Muscle of leg (tissue), 16 donors: ENCODE data around the gene ADGRL3. TPM values are rescaled to one million over a fixed set of nuclear protein-coding genes. Genes with fewer than 3 reads are reported as not detected.

Experiments used
- DNase-seq: peaks from one replicate; pipeline ENCODE4 v3.0.0; 2013
- H3K27ac ChIP-seq: one replicate; pipeline ENCODE4 v1.5.1; 2013; ENCODE audit warnings: mild to moderate bottlenecking, low read length, control low read depth
- H3K27me3 ChIP-seq: one replicate; pipeline ENCODE4 v1.6.1; 2013; ENCODE audit warnings: low read length; ENCODE audit not compliant: control insufficient read depth, insufficient read depth
- H3K36me3 ChIP-seq: one replicate; pipeline ENCODE4 v1.6.1; 2013; ENCODE audit warnings: low read length; ENCODE audit not compliant: control insufficient read depth, insufficient read depth
- H3K4me1 ChIP-seq: one replicate; pipeline ENCODE4 v1.6.1; 2013; ENCODE audit warnings: low read length; ENCODE audit not compliant: control insufficient read depth, insufficient read depth
- H3K4me3 ChIP-seq: one replicate; pipeline ENCODE4 v1.5.1; 2013; ENCODE audit warnings: low read length, control low read depth
- H3K9me3 ChIP-seq: replicated peaks from 2 replicates; pipeline ENCODE4 v1.6.1; 2013; ENCODE audit warnings: low read depth, low read length; ENCODE audit not compliant: control insufficient read depth
- WGBS: methylation state at CpG from one replicate; pipeline ENCODE4 v1.1.5; 2013; ENCODE audit warnings: missing lambda C conversion rate; ENCODE audit not compliant: insufficient coverage; 5-methylcytosine and 5-hydroxymethylcytosine counted together
- long read RNA-seq, 11 donors: transcript quantifications; one replicate each; lab custom pipeline, GENCODE V29; 2026
- polyA plus RNA-seq, 8 donors: library from polyadenylated mRNA; unstranded; fragments of 120-200 nt; gene quantifications; one replicate each; pipeline versions ENCODE4 v1.2.1 to v1.2.3, GENCODE V29; 2013; ENCODE audit warnings: inconsistent platforms in 1 of 8, low replicate concordance in 1 of 8; ENCODE audit not compliant: insufficient read length in 8 of 8, insufficient read depth in 1 of 8
- total RNA-seq: library from RNA; stranded (reverse); fragments of 120-200 nt; gene quantifications from one replicate; pipeline ENCODE4 v1.2.4, GENCODE V29; 2013

Gene ADGRL3
- total RNA-seq, result 40.7 TPM
- 10 to 100 TPM; 11.8 to 33.2 (median 23.9) TPM for polyA plus RNA-seq
- long read RNA-seq, donor 1, result 0 reads
- long read RNA-seq, donor 2, result 0 reads
- long read RNA-seq, donor 3, result 0 reads
- long read RNA-seq, donor 4, result 0 reads
- long read RNA-seq, donor 5, result 0 reads
- long read RNA-seq, donor 6, result 0 reads
- long read RNA-seq, donor 7, result 0 reads
- long read RNA-seq, donor 8, result 0 reads
- long read RNA-seq, donor 9, result 0 reads
- long read RNA-seq, donor 10, result 0 reads
- long read RNA-seq, donor 11, result 0 reads

- Histone ChIP-seq H3K4me3 (peak within 1 kb of the TSS; percentile 84), H3K27me3 (peaks cover 18% of the 10 kb centered on the region), H3K4me1 (peaks cover 10% of the 10 kb centered on the region), H3K9me3 (no peaks in the 10 kb centered on the region), H3K27ac (peak within 1 kb of the TSS; percentile 88), H3K36me3 (no peaks in the 10 kb centered on the region)
- peak; percentile 93 for DNase-seq
- WGBS, result under 1% methylated on average over 80 of the region's 92 CpGs
These were observed at the start of gene ADGRL3 for GRCh38 chr4:61200187-61200915. TSS of gene ADGRL3 (plus strand) at chr4:61200326.

GRCh38 chr4:61152433-61152832, 47.7 kb upstream of the ADGRL3 start:
- DNase-seq, result no peak
- no peaks in the 10 kb centered on the region for H3K36me3 ChIP-seq
- no peak overlapping the region for H3K4me3 ChIP-seq
- H3K9me3 ChIP-seq, result no peaks in the 10 kb centered on the region
- WGBS, result 81% methylated on average over 2 of the region's 4 CpGs
- H3K27ac ChIP-seq, result no peak overlapping the region
- H3K27me3 ChIP-seq, result no peaks in the 10 kb centered on the region
- no peaks in the 10 kb centered on the region for H3K4me1 ChIP-seq

- Histone ChIP-seq H3K4me3 (no peak overlapping the region), H3K27me3 (no peaks in the 10 kb centered on the region), H3K9me3 (no peaks in the 10 kb centered on the region), H3K4me1 (no peaks in the 10 kb centered on the region), H3K27ac (no peak overlapping the region), H3K36me3 (no peaks in the 10 kb centered on the region)
- DNase-seq, result no peak
- 77% methylated on average over 2 of the region's 2 CpGs for WGBS
These were observed 39.6 kb upstream of the ADGRL3 start for GRCh38 chr4:61160478-61160877.

- Histone ChIP-seq H3K9me3 (no peaks in the 10 kb centered on the region), H3K4me3 (no peak overlapping the region), H3K36me3 (no peaks in the 10 kb centered on the region), H3K27me3 (no peaks in the 10 kb centered on the region), H3K4me1 (no peaks in the 10 kb centered on the region), H3K27ac (no peak overlapping the region)
- DNase-seq, result no peak
- no CpG with 5 or more reads among the region's 1 CpG for WGBS
These were observed 38.0 kb upstream of the ADGRL3 start for GRCh38 chr4:61162116-61162515.

GRCh38 chr4:61173799-61174198, 26.3 kb upstream of the ADGRL3 start:
- no peak overlapping the region for H3K27ac ChIP-seq
- H3K4me3 ChIP-seq, result no peak overlapping the region
- H3K4me1 ChIP-seq, result no peaks in the 10 kb centered on the region
- WGBS, result no CpG with 5 or more reads among the region's 1 CpG
- no peaks in the 10 kb centered on the region for H3K36me3 ChIP-seq
- DNase-seq, result no peak
- H3K27me3 ChIP-seq, result no peaks in the 10 kb centered on the region
- H3K9me3 ChIP-seq, result no peaks in the 10 kb centered on the region

GRCh38 chr4:61175495-61175894, 24.6 kb upstream of the ADGRL3 start:
- Histone ChIP-seq H3K4me1 (no peaks in the 10 kb centered on the region), H3K9me3 (no peaks in the 10 kb centered on the region), H3K36me3 (no peaks in the 10 kb centered on the region), H3K27me3 (no peaks in the 10 kb centered on the region), H3K27ac (no peak overlapping the region), H3K4me3 (no peak overlapping the region)
- DNase-seq, result no peak
- WGBS, result no CpG with 5 or more reads among the region's 1 CpG

GRCh38 chr4:61177367-61177766, 22.8 kb upstream of the ADGRL3 start:
- no peaks in the 10 kb centered on the region for H3K27me3 ChIP-seq
- no peak for DNase-seq
- H3K4me1 ChIP-seq, result no peaks in the 10 kb centered on the region
- WGBS, result 100% methylated on average over 1 of the region's 2 CpGs
- H3K36me3 ChIP-seq, result no peaks in the 10 kb centered on the region
- H3K9me3 ChIP-seq, result no peaks in the 10 kb centered on the region
- H3K27ac ChIP-seq, result no peak overlapping the region
- no peak overlapping the region for H3K4me3 ChIP-seq

GRCh38 chr4:61180405-61180804, 19.7 kb upstream of the ADGRL3 start:
- H3K27ac ChIP-seq, result no peak overlapping the region
- H3K36me3 ChIP-seq, result no peaks in the 10 kb centered on the region
- 100% methylated on average over 1 of the region's 5 CpGs for WGBS
- H3K4me1 ChIP-seq, result no peaks in the 10 kb centered on the region
- H3K27me3 ChIP-seq, result no peaks in the 10 kb centered on the region
- no peak overlapping the region for H3K4me3 ChIP-seq
- no peak for DNase-seq
- H3K9me3 ChIP-seq, result peaks cover 7% of the 10 kb centered on the region

GRCh38 chr4:61182915-61183314, 17.2 kb upstream of the ADGRL3 start:
- no CpG with 5 or more reads among the region's 1 CpG for WGBS
- Histone ChIP-seq H3K36me3 (no peaks in the 10 kb centered on the region), H3K9me3 (peaks cover 9% of the 10 kb centered on the region), H3K4me1 (no peaks in the 10 kb centered on the region), H3K27me3 (no peaks in the 10 kb centered on the region), H3K4me3 (no peak overlapping the region), H3K27ac (no peak overlapping the region)
- DNase-seq, result peak; percentile 3

- Histone ChIP-seq H3K27ac (no peak overlapping the region), H3K27me3 (no peaks in the 10 kb centered on the region), H3K4me3 (no peak overlapping the region), H3K9me3 (peaks cover 9% of the 10 kb centered on the region), H3K36me3 (no peaks in the 10 kb centered on the region), H3K4me1 (no peaks in the 10 kb centered on the region)
- no peak for DNase-seq
These were observed 14.8 kb upstream of the ADGRL3 start for GRCh38 chr4:61185288-61185687.
